Stimulated activated CD4-positive, alpha-beta T cell treated with anti-CD3 and anti-CD28 coated beads, Interleukin-2, amount 100 ng/mL, for 24 hours (primary cell): ENCODE results near the gene ALOX5AP.
"Not testable (repeated sequence)": the region's sequence is repeated elsewhere in the genome, so short reads cannot be mapped to it uniquely, and the experiment has no call there.

Experiments used
- DNase-seq, 2 donors: peaks; one replicate each; pipeline ENCODE4 v3.0.0-alpha.2; 2020

ALOX5AP gene

GRCh38 chr13:30739237-30739528 is 3.8 kb downstream of the ALOX5AP start:
- DNase-seq: no peak

DNA sequence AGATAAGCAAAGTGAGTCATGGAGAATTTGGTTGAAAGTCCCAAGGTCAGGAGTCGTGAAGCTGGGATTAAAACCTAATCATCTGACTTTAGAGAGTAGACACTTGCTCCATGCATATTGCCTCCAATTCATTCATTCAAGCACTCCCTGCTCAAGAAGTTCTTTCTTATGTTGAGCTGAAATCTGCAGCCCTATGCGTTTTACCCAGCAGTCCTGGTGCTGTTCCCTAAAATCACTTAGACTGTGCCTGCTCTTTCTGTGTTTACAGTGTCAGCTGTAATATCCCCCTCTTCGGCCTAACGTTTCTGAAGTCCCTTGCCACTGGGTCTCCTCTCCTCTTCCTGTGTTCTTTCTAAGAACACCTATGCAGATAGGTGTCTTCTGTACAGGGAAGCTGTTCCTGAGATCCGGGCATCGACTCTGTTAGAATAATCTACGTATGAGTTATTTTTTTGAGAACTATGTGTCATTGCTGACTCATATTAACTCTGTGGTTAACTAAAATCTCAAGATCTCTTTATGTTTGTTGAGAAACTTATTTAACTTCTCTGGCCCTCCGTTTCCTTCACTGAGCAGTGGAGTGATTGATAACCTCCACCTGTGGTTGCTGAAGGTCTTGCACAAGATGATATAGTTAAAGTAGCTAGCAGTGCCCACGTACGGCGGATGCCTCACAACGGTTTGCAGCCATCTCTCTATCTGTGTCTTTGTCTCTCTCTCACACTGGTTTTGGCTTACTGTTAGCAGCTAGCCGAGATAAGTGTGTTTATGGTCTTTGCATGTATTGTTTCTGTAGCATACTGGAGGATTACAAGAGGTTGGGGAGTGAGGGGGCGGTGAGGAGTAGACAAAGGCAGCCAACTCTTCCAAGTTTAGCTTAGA is 4.7 kb downstream of the ALOX5AP start:
- peak; percentile 64 to 65 for DNase-seq

DNA sequence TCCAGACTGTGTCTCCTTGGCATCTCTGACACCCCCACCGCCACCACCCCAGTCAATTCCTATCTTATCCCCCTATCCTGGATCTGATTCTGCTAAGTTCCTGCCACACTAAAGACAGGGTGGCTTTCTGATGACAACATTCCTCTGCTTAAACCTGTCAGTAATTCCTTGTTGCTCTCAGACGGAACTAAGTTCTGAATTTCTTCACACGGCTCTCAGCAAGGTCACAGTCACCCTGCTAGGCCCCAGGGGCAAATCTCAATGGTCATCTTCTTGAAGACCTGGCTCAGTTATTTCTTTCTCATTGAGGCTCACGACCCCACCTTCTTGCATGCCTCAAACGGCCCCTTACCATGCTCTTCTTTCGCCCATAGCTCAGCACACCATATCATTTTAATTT is 7.6 kb downstream of the ALOX5AP start:
- no peak for DNase-seq

DNA sequence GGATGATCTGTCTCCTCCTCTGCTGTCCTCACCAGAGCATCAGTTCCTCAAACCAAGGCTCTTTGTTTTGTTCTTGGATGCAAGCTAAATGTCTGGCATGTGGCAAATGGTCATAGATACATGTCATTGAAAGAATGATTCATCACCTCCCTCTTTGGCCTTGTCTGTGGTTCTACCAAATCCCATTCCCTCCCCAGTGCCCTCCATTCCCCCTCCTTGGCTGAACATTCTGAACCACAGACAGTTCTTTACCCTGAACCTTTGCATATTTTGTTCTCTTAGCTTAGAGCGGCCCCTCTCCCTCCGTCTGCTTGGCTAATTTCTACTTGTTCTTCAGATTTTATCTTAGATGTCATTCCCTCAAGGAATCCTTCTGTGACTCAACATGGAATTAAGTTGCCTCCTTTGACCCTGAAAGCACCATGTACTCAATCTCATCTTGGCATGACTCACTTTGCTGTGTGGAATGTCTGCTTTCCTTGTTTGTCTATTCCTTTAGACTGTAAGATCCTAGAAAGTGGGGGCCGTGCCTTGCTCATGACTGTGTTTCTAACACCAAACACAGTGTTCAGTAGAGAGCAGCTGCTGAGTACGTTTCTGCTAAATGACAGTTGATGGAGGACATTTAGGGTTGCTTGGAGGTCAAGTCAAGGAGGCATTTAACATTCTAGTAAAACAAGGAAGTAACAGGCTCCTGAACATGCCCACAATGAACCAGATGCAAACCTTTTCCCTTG is 8.1 kb downstream of the ALOX5AP start:
- DNase-seq: no peak

DNA sequence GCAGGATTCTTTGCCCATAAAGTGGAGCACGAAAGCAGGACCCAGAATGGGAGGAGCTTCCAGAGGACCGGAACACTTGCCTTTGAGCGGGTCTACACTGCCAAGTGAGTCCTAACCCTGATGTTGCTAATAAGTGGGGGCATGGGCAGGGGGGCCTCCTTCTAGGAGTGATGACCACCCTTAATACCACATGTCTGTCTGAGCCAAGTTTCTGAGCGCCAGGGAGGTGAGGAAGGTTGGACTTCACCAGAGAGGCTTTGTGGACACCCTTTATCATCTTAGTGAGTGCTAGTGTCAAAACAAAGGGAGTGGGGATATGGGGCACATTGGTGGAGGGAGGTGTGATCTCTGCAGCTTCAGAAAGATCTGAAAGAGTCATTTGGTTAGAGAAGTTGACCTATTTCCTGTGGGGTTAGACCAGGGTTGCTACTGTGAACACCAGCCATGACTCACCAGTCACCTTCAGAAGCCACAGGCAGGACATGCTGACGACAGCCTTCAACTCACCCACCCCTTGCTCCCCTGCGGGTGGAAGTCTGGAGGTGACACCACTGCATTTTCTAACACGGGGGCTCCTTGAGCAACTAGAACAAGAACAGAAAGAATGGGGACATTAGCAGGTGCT is 8.8 kb downstream of the ALOX5AP start:
- DNase-seq: peak; percentile 79 to 82

DNA sequence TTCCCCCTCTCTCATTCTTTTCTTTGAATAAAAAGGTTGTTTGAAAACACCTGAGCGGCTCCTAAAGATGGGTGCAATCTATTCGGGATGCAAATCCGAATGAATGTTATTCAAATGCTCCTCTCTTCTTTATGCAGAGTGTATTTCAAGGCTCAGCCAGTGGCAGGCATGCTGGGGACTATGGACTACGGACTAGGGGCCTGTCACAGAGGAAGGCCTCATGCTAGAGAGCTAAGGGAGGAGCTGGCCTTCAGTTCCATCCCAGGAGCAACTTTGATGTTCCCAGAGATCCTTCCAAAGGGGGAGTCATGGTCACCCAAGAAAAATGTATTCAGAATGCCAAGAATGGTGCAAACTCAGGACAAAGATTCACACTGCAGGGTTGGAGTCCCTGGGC is 9.3 kb downstream of the ALOX5AP start:
- no peak for DNase-seq

GRCh38 chr13:30745906-30746686 is 10.8 kb downstream of the ALOX5AP start:
- no peak for DNase-seq

DNA sequence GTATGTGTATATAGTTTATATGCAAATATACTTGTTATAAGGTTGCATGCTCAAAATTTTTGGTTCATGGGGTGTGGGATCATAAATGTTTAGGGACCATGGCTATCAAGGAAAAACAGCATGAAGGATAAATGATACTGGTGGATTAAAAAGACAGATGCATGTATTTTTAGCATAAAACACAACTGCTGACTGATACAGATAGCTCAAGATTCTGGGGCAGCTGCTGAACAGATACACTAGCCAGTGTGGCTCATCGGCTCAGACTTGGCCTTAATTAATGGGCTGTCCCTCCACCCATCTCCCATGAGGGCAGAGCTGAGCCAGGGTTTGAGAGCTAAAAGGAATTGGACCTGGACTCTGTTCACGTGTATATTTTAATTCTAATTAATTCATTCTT is 11.4 kb downstream of the ALOX5AP start:
- DNase-seq: no peak

GRCh38 chr13:30747845-30748244 is 12.5 kb downstream of the ALOX5AP start:
- DNase-seq: not testable (repeated sequence)

DNA sequence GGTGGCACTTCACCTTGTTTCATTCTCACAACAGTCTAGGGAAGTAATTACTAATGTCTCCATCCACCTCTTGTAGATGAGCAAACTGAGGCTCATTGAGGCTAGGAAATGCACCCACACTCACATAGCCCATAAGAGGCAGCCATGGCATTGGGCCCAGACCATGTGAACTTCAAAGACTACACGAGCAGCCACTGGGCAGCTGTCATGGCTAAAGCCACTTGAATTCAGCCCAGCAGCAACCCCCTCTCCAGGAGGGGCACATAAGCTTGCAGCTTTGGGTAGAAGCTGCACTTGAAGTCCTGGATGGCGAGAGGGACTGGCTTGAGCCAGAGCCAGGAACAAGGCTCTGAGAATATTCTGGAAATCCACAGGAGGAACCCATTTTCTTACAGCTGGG is 13.4 kb downstream of the ALOX5AP start:
- DNase-seq: no peak

DNA sequence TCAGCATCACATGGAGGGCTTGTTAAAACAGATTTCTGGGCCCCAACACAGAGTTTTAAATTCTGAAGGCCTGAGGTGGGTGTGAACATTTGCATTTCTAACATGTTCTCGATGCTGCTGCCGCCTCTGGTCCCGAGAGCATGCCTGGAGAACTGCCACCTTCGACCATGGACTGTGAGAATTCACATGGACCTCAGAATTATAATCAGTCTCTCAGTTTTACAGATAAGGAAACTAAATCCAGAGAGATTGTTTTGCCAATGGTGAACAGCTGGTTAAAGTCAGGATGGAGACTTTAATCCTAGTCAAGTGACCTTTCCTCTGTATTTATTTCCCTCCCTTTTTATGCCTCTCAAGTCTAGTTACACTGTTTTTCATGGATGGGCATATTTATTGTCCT is 14.7 kb downstream of the ALOX5AP start:
- no peak for DNase-seq

DNA sequence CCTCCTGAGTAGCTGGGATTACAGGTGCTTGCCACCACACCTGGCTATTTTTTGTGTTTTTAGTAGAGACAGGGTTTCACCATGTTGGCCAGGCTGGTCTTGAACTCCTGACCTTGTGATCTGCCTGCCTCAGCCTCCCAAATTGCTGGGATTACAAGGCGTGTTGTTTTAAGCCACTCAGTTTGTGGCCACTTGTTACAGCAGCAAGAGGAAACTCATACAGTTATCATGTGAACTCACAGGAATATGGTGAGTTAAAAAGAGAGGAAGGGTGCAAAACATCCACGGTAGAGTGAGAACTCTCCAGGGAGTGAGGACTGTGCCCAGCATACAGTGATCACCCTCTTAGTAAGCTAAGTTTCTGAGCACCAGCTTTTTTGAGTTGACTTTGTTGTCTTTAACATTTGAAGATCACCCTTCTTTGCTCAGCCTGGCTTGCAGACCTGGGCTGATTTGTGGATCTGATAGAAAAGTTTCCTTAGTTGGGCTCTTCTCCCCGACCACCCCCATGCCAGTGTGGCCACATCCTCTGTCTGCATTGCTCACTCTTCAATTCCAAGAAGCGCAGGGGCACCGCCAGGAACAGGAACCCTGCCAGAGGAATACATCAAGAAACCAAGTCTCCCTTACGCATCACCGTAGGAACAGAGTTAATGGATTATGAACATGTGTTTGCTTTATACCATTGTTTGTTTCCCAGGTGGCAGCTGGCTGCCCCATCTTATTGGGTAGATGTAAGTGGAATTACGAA is 16.0 kb downstream of the ALOX5AP start:
- DNase-seq: no peak

GRCh38 chr13:30752201-30752797 is 17.0 kb downstream of the ALOX5AP start:
- DNase-seq: no peak

- no peak for DNase-seq
Observed at GRCh38 chr13:30753030-30753616, 17.8 kb downstream of the ALOX5AP start.

DNA sequence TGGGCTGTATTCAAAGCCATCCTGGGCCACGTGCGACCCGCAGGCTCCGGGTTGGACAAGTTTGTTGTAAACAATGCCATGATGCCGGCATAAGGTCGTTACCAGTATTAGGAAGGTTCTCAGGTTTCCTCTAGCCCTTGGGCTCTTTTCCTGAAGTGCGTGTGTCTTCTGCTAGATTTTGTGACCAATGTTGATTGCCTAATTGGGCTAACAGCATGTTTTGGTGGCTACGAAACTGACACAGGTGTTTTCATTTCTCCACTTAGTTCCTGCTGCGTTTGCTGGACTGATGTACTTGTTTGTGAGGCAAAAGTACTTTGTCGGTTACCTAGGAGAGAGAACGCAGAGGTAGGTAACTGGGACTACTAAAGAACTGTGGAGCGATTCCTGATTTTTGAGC is 20.3 kb downstream of the ALOX5AP start:
- DNase-seq: no peak

GRCh38 chr13:30757026-30757742 is 21.8 kb downstream of the ALOX5AP start:
- DNase-seq: no peak

DNA sequence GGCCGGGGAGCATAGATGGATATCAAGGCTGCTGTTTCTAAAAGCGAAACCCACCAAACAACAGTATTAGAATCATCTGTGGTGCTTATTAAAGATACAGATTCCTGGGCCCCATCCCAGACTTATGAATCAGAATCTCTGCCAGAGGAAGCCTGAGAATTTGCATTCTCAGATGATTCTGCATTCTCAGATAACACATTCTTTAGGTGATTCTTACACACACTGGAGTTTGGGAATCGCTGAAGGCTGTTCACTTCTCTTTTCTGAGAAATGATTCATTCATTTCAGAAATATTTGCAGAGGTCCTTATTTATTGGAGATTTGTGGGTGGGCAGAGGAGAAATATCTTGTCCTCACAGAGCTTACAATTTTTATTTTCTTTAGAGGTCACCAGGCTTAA is 24.4 kb downstream of the ALOX5AP start:
- no peak for DNase-seq

GRCh38 chr13:30762643-30763042 is 27.3 kb downstream of the ALOX5AP start:
- no peak for DNase-seq

DNA sequence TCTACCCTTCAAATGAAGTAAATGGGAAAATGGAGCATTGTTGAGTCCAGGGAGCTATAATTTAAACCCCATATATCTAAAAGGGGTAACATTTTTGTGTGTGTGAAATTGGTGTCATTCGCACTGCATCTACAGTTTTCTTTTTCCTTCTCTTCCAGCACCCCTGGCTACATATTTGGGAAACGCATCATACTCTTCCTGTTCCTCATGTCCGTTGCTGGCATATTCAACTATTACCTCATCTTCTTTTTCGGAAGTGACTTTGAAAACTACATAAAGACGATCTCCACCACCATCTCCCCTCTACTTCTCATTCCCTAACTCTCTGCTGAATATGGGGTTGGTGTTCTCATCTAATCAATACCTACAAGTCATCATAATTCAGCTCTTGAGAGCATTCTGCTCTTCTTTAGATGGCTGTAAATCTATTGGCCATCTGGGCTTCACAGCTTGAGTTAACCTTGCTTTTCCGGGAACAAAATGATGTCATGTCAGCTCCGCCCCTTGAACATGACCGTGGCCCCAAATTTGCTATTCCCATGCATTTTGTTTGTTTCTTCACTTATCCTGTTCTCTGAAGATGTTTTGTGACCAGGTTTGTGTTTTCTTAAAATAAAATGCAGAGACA is 28.6 kb downstream of the ALOX5AP start:
- no peak for DNase-seq

DNA sequence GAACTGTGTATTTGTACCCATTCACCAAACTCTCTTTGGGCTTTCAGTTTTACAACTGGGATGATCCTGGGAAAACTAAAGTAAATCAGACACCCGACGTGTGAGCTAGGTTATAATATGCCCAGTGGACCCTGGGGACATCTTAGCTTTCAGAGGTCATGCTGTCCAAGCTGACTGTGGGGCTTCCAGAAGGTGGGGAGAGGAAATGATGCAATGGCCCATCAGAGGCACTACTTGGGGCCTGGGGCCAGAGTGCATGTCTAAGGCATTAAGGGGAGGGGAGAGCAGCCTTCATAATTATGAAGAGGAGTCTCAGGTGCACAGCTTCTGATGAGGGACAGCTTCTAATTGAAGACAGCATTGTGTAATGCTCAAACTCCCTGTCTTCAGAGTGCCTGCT is 30.9 kb downstream of the ALOX5AP start:
- DNase-seq: no peak
